Measurements from ENCODE around the gene GTPBP3. TPM values are rescaled to one million over a fixed set of nuclear protein-coding genes. Genes with fewer than 3 reads are reported as not detected.

GTPBP3 gene
- total and polyA plus RNA-seq, 2 experiments from 2014 or later = 7.9 to 14.8 TPM

DNA sequence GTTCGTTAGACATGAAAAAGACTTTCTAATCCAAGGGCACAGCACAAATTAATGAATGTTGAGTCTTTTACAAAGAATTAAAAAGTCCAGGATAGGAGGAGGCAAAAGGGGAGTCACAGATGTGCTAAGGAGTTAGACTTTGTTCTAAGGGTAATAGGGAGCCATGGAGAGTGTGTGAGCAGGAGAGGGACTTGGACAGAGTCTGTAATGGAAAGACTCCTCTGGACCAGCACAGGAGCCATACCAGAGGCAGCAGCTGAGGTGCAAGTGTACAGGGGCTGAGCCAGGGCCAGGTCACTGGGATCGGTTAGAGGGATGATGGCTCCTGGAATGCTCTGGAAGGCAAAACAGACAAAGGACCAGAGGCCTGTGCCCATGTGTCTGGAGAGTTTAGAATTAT, 10.5 kb downstream of the GTPBP3 start:
- no peaks in the 10 kb centered on the region for H3K36me3 ChIP-seq (ENCODE audit: low read depth)
- no peak overlapping the region for H3K27ac ChIP-seq
- H3K9me3 ChIP-seq (ENCODE audit: low read depth) = no peaks in the 10 kb centered on the region
- no peak overlapping the region for H2AFZ ChIP-seq
- DNase-seq = no peak
- in situ Hi-C loops (cut with MboI) = loop anchor here (5.0 kb wide), 1 partner anchor 34 kb away; no protein-coding TSS in a partner anchor
- WGBS, 2 experiments (ENCODE audit: low coverage in 1 of 2, low lambda C conversion rate in 2 of 2, missing lambda C conversion rate in 2 of 2) = 21 to 25% methylated on average over 2 of the region's 2 CpGs
- H3K4me3 ChIP-seq = no peak overlapping the region
- H4K20me1 ChIP-seq (ENCODE audit: insufficient read depth) = no peaks in the 10 kb centered on the region
- no peaks in the 10 kb centered on the region; the same call in 1 of the 2 replicates for H3K27me3 ChIP-seq (replicated peaks; ENCODE audit: insufficient read depth)
- TF ChIP-seq EZH2phosphoT487 (IDR thresholded peaks at IDR 0.05; ENCODE audit: insufficient read depth, low read depth) (no peak), EZH2 (IDR thresholded peaks at IDR 0.05; ENCODE audit: insufficient read depth, poor library complexity, severe bottlenecking) (no peak)
- H3K4me2 ChIP-seq (ENCODE audit: unreplicated experiment) = no peak overlapping the region
- no peaks in the 10 kb centered on the region for H3K79me2 ChIP-seq (ENCODE audit: insufficient read depth)
- H3K4me1 ChIP-seq (ENCODE audit: insufficient read depth) = no peaks in the 10 kb centered on the region
- no peaks in the 10 kb centered on the region for H3K9me2 ChIP-seq (ENCODE audit: insufficient read depth)
- H3K9ac ChIP-seq = no peak overlapping the region
- no peaks in the 10 kb centered on the region for H3F3A ChIP-seq (ENCODE audit: insufficient read depth)

DNA sequence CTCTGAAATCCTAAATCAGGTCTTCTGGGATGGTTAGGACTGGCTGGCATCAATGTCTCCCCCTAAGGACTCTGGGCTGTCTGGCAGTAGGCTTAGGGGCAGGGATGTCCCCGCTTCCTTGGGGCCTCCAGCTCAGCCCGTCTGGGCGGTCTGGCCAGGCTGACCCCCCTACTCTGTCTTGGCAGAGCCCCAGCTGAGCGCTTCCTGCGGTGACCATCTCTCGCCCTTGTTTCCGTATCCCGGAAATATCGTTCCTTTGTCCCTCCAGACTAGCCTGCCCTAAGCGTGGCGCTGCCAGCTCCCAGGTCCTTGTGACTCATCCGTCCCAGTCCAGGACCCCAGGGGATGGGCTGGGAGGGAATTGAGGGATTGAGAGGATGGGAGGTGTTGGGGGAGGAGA, 11.3 kb downstream of the GTPBP3 start:
- Histone ChIP-seq H3K9me2 (ENCODE audit: insufficient read depth) (no peaks in the 10 kb centered on the region), H3F3A (ENCODE audit: insufficient read depth) (no peaks in the 10 kb centered on the region), H4K20me1 (ENCODE audit: insufficient read depth) (no peaks in the 10 kb centered on the region), H3K4me3 (peak overlapping the region; percentile 38), H3K4me2 (ENCODE audit: unreplicated experiment) (no peak overlapping the region), H3K9ac (peak overlapping the region; percentile 51; the same call in 1 of the 2 replicates), H2AFZ (peak overlapping the region; percentile 83), H3K4me1 (ENCODE audit: insufficient read depth) (no peaks in the 10 kb centered on the region), H3K36me3 (ENCODE audit: low read depth) (no peaks in the 10 kb centered on the region), H3K27me3 (replicated peaks; ENCODE audit: insufficient read depth) (no peaks in the 10 kb centered on the region; the same call in 1 of the 2 replicates), H3K79me2 (ENCODE audit: insufficient read depth) (no peaks in the 10 kb centered on the region), H3K27ac (no peak overlapping the region), H3K9me3 (ENCODE audit: low read depth) (no peaks in the 10 kb centered on the region)
- in situ Hi-C loops (cut with MboI) = loop anchor here (5.0 kb wide), 1 partner anchor 34 kb away; no protein-coding TSS in a partner anchor
- DNase-seq = peak; percentile 55
- TF ChIP-seq EZH2 (IDR thresholded peaks at IDR 0.05; ENCODE audit: insufficient read depth, poor library complexity, severe bottlenecking) = no peak
- no peak for TF ChIP-seq EZH2phosphoT487 (IDR thresholded peaks at IDR 0.05; ENCODE audit: insufficient read depth, low read depth)
- 3 to 4% methylated on average over 12 of the region's 12 CpGs for WGBS, 2 experiments (ENCODE audit: low coverage in 1 of 2, low lambda C conversion rate in 2 of 2, missing lambda C conversion rate in 2 of 2)

DNA sequence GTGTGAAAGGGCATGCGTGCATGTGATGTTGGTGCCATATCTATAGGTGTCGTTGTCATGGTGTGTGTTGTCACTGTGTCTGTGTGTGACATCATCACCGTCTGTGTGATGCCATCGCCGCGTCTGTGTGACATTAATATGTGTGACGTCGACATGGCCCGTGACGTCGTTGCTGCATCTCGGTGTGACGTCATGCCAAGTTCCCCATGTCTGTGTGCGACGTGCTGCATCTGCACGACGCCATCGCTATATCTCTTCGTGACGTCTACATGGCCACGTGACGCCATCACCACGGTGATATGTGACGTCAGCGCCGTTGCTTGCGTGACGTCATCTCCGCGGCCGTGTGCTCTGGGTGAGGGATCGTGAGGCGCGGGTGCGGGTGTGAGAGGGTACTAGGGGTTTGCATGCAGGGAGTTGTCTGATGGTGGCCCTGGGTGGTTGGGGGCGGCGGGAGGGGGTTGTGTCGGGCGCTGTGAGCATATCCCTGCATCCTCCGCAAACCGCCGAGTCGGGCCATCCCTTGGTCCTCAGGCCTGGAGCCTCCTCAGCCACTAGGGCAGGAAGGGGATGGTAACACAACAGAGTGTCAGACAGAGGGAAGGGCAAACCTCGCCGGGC, 14.6 kb downstream of the GTPBP3 start:
- Histone ChIP-seq H3K36me3 (ENCODE audit: low read depth) (no peaks in the 10 kb centered on the region), H3K9me3 (ENCODE audit: low read depth) (no peaks in the 10 kb centered on the region), H3K79me2 (ENCODE audit: insufficient read depth) (no peaks in the 10 kb centered on the region), H3K4me2 (ENCODE audit: unreplicated experiment) (no peak overlapping the region), H3K27ac (no peak overlapping the region), H3F3A (ENCODE audit: insufficient read depth) (no peaks in the 10 kb centered on the region), H3K4me1 (ENCODE audit: insufficient read depth) (no peaks in the 10 kb centered on the region), H3K9me2 (ENCODE audit: insufficient read depth) (no peaks in the 10 kb centered on the region), H3K27me3 (replicated peaks; ENCODE audit: insufficient read depth) (no peaks in the 10 kb centered on the region; the same call in 1 of the 2 replicates), H2AFZ (no peak overlapping the region), H3K9ac (no peak overlapping the region), H4K20me1 (ENCODE audit: insufficient read depth) (no peaks in the 10 kb centered on the region), H3K4me3 (no peak overlapping the region)
- in situ Hi-C loops (cut with MboI) = no loop called here
- DNase-seq = no peak
- WGBS, 2 experiments (ENCODE audit: low coverage in 1 of 2, low lambda C conversion rate in 2 of 2, missing lambda C conversion rate in 2 of 2) = 88 to 91% methylated on average over 35 to 45 of the region's 45 CpGs
- TF ChIP-seq EZH2 (IDR thresholded peaks at IDR 0.05; ENCODE audit: insufficient read depth, poor library complexity, severe bottlenecking) (no peak), EZH2phosphoT487 (IDR thresholded peaks at IDR 0.05; ENCODE audit: insufficient read depth, low read depth) (no peak)

DNA sequence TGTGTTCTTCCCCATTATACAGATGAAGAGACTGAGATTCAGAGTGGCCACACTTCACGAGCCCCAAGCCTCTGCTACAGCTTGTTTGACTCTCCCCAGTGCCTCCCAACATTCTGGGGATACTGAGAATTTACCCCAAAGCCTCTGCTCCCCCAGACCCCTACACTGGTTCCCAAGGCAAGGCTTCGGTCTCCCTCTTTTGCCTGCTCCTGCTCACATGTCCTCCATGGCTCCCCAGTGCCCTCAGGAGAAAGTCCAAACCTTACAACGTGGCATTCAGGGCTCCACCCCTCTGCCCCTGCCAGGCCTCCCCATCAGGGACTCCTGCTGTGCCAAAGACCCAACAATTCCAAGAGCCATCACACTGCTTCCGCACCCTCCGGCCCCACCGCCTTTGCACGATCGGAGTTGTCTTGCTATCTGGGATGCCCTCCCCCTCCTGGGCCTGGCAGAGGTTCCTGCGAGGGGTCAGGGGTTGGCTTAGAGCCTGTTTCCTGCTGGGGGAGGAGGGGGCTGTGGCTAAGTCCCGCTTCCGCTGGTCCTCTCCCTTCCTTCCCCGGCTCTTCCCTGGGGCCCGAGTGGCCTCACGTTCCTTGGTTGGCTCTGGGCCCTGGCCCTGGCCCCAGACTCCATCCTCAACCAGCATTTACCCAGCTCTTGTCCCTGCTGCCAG, 15.4 kb downstream of the GTPBP3 start:
- H3F3A ChIP-seq (ENCODE audit: insufficient read depth) = no peaks in the 10 kb centered on the region
- H3K4me2 ChIP-seq (ENCODE audit: unreplicated experiment) = no peak overlapping the region
- in situ Hi-C loops (cut with MboI) = no loop called here
- 39 to 45% methylated on average over 5 to 14 of the region's 14 CpGs for WGBS, 2 experiments (ENCODE audit: low coverage in 1 of 2, low lambda C conversion rate in 2 of 2, missing lambda C conversion rate in 2 of 2)
- no peaks in the 10 kb centered on the region for H3K79me2 ChIP-seq (ENCODE audit: insufficient read depth)
- no peaks in the 10 kb centered on the region for H3K36me3 ChIP-seq (ENCODE audit: low read depth)
- H2AFZ ChIP-seq = no peak overlapping the region
- no peak overlapping the region for H3K27ac ChIP-seq
- no peaks in the 10 kb centered on the region for H4K20me1 ChIP-seq (ENCODE audit: insufficient read depth)
- no peaks in the 10 kb centered on the region for H3K4me1 ChIP-seq (ENCODE audit: insufficient read depth)
- H3K4me3 ChIP-seq = no peak overlapping the region
- no peak overlapping the region for H3K9ac ChIP-seq
- DNase-seq = no peak
- H3K27me3 ChIP-seq (replicated peaks; ENCODE audit: insufficient read depth) = no peaks in the 10 kb centered on the region; the same call in 1 of the 2 replicates
- no peaks in the 10 kb centered on the region for H3K9me2 ChIP-seq (ENCODE audit: insufficient read depth)
- TF ChIP-seq EZH2phosphoT487 (IDR thresholded peaks at IDR 0.05; ENCODE audit: insufficient read depth, low read depth) (no peak), EZH2 (IDR thresholded peaks at IDR 0.05; ENCODE audit: insufficient read depth, poor library complexity, severe bottlenecking) (no peak)
- H3K9me3 ChIP-seq (ENCODE audit: low read depth) = no peaks in the 10 kb centered on the region

Measured in GM23248 (cell line).